GM06990 (cell line): Measurements from ENCODE around the gene ACAA1.

Experiments
- DNase-seq: peaks from one replicate; pipeline ENCODE4 v3.0.0-alpha.2; 2011; ENCODE audit not compliant: insufficient read length; ENCODE audit errors: extremely low read depth
- H3K27me3 ChIP-seq: replicated peaks from 2 replicates; pipeline ENCODE4 v1.6.0; 2011; ENCODE audit warnings: low read length; ENCODE audit not compliant: control insufficient read depth, insufficient read depth
- H3K36me3 ChIP-seq: 2 replicates; pipeline ENCODE4 v1.5.1; 2011; ENCODE audit warnings: low read length; ENCODE audit not compliant: control insufficient read depth, insufficient read depth
- H3K4me3 ChIP-seq: replicated peaks from 2 replicates; pipeline ENCODE4 v1.5.1; 2011; ENCODE audit warnings: low read depth, mild to moderate bottlenecking, control low read depth, low read length
- TF ChIP-seq, protein P1 (sequence below): IDR thresholded peaks from 2 replicates; pipeline ENCODE4 v1.5.1; 2011; ENCODE audit warnings: low read length, control low read depth, mild to moderate bottlenecking, inconsistent platforms; ENCODE audit not compliant: insufficient read depth, poor library complexity, severe bottlenecking

Gene ACAA1

DNA sequence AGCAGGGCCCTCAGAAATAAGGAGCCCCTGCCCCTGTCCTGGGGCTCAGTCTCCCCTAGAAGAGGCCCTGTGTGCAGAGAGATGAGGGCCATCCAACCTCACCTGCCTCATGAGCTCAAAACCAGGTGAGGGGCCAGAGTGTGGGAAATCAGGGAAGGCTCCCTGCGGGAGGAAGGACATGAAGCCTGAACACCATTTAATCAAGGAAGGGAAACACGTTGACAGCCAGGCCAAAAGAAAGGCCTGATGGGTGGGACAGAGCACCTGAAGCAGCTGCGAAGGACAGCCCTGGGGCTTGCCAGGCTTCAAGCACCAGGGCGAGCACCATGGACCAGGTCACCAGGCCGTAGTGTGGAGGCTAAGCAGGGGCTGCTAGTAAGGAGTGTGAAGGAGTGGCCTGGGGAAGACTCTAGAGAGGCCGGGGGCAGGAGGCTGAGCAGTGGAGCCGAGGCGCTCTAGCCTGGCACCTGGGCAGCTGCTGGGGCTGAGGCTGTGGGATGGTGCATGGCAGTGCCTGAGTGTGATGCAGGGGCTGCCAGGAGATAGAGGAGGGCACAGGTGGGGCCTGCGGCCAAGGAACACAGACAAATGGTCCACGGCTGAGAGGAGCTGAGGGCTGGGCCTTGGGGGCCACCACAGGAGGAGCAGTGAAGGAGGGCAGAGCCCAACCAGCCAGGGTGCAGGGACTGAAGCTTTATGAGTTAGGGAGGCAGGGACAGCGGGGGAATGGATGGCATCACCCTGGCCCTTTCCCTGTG lies 16.1 kb downstream of the ACAA1 start:
- no peak for DNase-seq
- Histone ChIP-seq H3K4me3 (no peak overlapping the region), H3K36me3 (peaks cover 28% of the 10 kb centered on the region), H3K27me3 (no peaks in the 10 kb centered on the region)
- TF ChIP-seq, protein P1, sequence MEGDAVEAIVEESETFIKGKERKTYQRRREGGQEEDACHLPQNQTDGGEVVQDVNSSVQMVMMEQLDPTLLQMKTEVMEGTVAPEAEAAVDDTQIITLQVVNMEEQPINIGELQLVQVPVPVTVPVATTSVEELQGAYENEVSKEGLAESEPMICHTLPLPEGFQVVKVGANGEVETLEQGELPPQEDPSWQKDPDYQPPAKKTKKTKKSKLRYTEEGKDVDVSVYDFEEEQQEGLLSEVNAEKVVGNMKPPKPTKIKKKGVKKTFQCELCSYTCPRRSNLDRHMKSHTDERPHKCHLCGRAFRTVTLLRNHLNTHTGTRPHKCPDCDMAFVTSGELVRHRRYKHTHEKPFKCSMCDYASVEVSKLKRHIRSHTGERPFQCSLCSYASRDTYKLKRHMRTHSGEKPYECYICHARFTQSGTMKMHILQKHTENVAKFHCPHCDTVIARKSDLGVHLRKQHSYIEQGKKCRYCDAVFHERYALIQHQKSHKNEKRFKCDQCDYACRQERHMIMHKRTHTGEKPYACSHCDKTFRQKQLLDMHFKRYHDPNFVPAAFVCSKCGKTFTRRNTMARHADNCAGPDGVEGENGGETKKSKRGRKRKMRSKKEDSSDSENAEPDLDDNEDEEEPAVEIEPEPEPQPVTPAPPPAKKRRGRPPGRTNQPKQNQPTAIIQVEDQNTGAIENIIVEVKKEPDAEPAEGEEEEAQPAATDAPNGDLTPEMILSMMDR, result no peak

DNA sequence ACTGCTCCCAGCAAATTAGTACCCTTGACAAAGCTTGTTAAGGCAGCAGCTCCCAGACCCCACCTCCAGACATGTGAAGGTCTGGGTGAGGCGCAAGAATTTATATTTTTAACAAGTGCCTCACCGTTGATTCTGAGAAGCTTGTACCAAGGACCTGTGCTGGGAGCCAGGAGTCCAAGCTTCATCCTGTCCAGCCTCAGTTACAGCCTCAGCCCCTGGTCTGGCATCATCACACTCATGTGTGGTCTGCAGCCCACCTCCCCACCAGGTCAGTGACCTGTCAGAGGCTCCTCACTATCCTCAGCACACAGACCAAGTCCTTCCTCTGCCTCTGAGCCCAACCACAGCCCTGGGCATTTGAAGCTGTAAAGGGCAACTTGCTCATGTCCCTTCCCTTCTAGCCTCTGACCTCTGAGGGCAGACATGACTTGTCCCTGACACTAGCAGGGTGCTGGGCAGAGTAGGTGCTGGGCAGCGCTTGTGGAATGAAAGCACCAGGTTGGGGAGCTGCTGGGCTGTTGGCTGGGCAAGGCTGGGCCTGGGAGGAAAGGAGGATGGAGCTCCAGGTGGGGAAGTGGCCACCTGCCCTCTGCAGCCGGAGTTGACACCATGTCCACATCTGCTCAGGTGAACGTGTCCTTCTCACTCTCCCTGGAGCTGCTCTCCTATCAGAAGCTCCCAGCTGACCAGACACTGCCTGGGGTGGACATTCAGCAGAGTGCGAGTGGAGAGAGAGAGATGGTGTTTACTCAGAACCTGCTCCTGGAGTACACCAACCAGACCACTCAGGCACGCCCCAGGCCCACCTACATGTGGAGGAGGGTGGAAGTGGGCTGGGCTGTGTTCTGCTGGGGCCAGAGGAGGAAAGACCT lies 16.9 kb downstream of the ACAA1 start:
- Histone ChIP-seq H3K27me3 (no peaks in the 10 kb centered on the region), H3K4me3 (no peak overlapping the region), H3K36me3 (peaks cover 21% of the 10 kb centered on the region)
- TF ChIP-seq, protein P1, result no peak
- DNase-seq, result no peak

DNA sequence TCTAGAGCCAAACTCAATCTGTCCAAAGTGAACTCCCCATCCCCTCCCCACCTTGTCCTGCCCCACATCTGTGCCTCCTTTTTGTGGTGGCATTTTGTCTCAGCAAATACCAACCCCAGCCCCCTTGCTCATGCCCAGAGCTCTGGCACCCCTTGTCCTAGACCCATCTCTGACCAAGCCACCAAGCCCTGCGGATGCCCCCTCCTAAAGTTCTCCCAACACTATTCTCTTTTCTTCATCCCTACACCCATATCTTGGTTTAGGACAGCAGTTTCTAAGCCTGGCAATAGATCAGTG lies 17.7 kb downstream of the ACAA1 start:
- no peaks in the 10 kb centered on the region for H3K27me3 ChIP-seq

DNA sequence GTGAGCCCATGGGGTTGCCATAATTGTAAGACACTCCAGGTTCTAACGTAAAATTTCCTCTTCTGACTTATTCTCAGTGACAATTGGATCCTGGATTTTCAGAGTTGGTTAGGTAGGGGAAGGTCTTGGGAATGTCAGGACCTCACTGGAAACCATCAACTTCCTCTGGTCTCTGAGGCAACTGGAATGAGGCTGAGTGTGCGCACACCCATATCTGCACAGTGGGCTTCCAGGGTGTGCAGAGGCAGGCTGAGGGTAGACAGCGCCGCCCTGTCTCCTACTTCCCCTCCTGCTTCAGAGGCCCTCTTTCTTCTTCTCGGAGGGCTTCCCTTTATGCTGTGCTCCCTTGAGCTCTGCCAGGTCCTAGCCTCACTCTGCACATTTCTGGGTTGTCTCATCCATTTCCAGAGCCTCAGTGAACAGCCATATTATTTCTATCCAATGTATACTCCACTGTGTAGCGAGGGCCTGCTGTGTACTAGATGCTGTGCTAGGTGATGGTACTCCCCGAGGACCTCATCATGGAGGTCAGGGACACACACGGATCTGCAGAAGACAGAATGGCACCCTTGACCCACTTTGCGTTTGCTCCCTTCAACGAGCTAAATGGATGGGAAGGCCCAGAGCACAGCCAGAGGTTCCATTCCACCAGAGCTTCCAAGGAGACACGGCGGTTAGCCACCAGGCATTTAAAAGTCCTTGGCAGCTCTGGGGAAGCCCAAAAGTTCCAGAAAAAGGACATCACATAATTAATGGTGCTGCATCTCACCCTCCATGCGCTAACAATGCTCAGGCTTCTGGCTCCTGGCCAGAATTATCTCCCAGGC lies 18.3 kb downstream of the ACAA1 start:
- no peak overlapping the region for H3K4me3 ChIP-seq
- TF ChIP-seq, protein P1, result no peak
- no peaks in the 10 kb centered on the region for H3K27me3 ChIP-seq
- DNase-seq, result no peak
- peaks cover 21% of the 10 kb centered on the region for H3K36me3 ChIP-seq

More for the DNA sequence above, 17.7 kb downstream of the ACAA1 start:
- Histone ChIP-seq H3K4me3 (no peak overlapping the region), H3K36me3 (peaks cover 21% of the 10 kb centered on the region)
- TF ChIP-seq, protein P1, result no peak
- DNase-seq, result no peak

- H3K36me3 ChIP-seq, result peaks cover 17% of the 10 kb centered on the region
- DNase-seq, result peak; percentile 58
- H3K4me3 ChIP-seq, result no peak overlapping the region
- TF ChIP-seq, protein P1, result peak; percentile 86
- no peaks in the 10 kb centered on the region for H3K27me3 ChIP-seq
Observed at GRCh38 chr3:38117748-38118420, 19.0 kb downstream of the ACAA1 start.
